ENCODE data around the gene LY6G5C. TPM values are rescaled to one million over a fixed set of nuclear protein-coding genes. Genes with fewer than 3 reads are reported as not detected.
A peak's percentile ranks its signal among the peaks of the same experiment; 100 is the strongest.

Gene LY6G5C
- total and polyA plus RNA-seq, 9 of the 15 experiments (the other 6 are each of a cell fraction or from before 2014, with no cell fraction given) = 0.10 to 0.67 (median 0.46) TPM; not detected in 4

DNA sequence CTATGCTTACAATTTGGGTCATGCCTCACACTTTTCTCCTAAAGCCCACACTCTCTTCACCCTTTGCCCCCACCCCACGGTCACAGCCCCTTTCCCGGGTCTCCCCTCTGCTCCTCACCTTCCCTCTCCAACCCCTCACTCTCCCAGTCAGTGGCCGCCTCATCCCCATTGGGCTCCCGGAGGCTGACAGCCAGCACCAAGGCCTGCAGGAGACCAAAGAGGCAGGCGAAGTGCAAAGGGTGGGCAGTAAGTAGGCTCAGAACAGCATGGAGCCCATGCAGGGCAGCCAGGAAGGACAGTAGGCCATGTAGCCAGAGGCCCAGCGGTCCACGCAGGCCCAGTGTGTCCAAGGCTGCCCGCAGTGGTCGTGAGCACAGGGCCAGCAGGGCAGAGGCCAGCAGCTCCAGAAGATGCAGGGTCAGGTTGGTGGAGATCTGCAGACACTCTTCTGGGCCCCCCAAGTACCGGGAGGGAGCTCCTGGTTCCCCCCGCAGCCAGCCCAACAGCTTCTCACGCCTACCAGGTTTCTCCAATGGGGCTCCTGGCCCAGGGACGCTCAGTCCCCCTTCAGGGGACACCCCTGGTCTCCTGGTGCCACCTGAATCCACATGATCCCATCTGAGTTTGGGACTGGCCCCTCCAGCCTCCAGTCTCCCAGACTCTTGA lies 21.8 kb downstream of the LY6G5C start (continued):
- TF ChIP-seq, protein P1, sequence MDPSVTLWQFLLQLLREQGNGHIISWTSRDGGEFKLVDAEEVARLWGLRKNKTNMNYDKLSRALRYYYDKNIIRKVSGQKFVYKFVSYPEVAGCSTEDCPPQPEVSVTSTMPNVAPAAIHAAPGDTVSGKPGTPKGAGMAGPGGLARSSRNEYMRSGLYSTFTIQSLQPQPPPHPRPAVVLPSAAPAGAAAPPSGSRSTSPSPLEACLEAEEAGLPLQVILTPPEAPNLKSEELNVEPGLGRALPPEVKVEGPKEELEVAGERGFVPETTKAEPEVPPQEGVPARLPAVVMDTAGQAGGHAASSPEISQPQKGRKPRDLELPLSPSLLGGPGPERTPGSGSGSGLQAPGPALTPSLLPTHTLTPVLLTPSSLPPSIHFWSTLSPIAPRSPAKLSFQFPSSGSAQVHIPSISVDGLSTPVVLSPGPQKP (CRISPR knock-in tag; IDR thresholded peaks at IDR 0.05) = no peak
- TF ChIP-seq, protein P2, sequence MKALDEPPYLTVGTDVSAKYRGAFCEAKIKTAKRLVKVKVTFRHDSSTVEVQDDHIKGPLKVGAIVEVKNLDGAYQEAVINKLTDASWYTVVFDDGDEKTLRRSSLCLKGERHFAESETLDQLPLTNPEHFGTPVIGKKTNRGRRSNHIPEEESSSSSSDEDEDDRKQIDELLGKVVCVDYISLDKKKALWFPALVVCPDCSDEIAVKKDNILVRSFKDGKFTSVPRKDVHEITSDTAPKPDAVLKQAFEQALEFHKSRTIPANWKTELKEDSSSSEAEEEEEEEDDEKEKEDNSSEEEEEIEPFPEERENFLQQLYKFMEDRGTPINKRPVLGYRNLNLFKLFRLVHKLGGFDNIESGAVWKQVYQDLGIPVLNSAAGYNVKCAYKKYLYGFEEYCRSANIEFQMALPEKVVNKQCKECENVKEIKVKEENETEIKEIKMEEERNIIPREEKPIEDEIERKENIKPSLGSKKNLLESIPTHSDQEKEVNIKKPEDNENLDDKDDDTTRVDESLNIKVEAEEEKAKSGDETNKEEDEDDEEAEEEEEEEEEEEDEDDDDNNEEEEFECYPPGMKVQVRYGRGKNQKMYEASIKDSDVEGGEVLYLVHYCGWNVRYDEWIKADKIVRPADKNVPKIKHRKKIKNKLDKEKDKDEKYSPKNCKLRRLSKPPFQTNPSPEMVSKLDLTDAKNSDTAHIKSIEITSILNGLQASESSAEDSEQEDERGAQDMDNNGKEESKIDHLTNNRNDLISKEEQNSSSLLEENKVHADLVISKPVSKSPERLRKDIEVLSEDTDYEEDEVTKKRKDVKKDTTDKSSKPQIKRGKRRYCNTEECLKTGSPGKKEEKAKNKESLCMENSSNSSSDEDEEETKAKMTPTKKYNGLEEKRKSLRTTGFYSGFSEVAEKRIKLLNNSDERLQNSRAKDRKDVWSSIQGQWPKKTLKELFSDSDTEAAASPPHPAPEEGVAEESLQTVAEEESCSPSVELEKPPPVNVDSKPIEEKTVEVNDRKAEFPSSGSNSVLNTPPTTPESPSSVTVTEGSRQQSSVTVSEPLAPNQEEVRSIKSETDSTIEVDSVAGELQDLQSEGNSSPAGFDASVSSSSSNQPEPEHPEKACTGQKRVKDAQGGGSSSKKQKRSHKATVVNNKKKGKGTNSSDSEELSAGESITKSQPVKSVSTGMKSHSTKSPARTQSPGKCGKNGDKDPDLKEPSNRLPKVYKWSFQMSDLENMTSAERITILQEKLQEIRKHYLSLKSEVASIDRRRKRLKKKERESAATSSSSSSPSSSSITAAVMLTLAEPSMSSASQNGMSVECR (CRISPR knock-in tag; IDR thresholded peaks at IDR 0.05) = peak; percentile 21; the same call in 1 of the 2 replicates
- no peak for TF ChIP-seq EZH2 (IDR thresholded peaks at IDR 0.05; ENCODE audit: borderline replicate concordance, low read depth, low read length)
- TF ChIP-seq, protein P3, sequence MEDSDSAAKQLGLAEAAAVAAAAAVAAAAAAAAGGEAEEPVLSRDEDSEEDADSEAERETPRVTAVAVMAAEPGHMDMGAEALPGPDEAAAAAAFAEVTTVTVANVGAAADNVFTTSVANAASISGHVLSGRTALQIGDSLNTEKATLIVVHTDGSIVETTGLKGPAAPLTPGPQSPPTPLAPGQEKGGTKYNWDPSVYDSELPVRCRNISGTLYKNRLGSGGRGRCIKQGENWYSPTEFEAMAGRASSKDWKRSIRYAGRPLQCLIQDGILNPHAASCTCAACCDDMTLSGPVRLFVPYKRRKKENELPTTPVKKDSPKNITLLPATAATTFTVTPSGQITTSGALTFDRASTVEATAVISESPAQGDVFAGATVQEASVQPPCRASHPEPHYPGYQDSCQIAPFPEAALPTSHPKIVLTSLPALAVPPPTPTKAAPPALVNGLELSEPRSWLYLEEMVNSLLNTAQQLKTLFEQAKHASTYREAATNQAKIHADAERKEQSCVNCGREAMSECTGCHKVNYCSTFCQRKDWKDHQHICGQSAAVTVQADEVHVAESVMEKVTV (CRISPR knock-in tag; IDR thresholded peaks at IDR 0.05) = no peak
- no peak for TF ChIP-seq STAT5B (CRISPR knock-in tag; IDR thresholded peaks at IDR 0.05)
- peak in 1 of 2 experiments; percentile 26; a peak in 1 of 4 replicates for TF ChIP-seq MAZ (CRISPR knock-in tag; conservative IDR thresholded peaks at IDR 0.05 in 1 of 2, IDR thresholded peaks at IDR 0.05 in 1 of 2)
- TF ChIP-seq, protein P4, sequence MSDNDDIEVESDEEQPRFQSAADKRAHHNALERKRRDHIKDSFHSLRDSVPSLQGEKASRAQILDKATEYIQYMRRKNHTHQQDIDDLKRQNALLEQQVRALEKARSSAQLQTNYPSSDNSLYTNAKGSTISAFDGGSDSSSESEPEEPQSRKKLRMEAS (CRISPR knock-in tag; IDR thresholded peaks at IDR 0.05) = no peak; the same call in 1 of the 2 replicates
- no peak for TF ChIP-seq MTA2 (IDR thresholded peaks at IDR 0.05; ENCODE audit: low read depth)
- TF ChIP-seq PCBP2 (IDR thresholded peaks at IDR 0.05; ENCODE audit: low read depth, low read length, poor library complexity, severe bottlenecking) = no peak
- TF ChIP-seq ZNF121 (CRISPR knock-in tag; conservative IDR thresholded peaks at IDR 0.05) = no peak
- no peak for TF ChIP-seq NCOA6 (IDR thresholded peaks at IDR 0.05)
- TF ChIP-seq ZSCAN29 (IDR thresholded peaks at IDR 0.05) = no peak
- no peak for TF ChIP-seq ZBTB7A (IDR thresholded peaks at IDR 0.05; ENCODE audit: borderline replicate concordance, control insufficient read depth, low read depth, low read length)
- TF ChIP-seq, protein P5, sequence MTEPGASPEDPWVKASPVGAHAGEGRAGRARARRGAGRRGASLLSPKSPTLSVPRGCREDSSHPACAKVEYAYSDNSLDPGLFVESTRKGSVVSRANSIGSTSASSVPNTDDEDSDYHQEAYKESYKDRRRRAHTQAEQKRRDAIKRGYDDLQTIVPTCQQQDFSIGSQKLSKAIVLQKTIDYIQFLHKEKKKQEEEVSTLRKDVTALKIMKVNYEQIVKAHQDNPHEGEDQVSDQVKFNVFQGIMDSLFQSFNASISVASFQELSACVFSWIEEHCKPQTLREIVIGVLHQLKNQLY (CRISPR knock-in tag; conservative IDR thresholded peaks at IDR 0.05) = 0 out of 4 replicates have a peak, but pooled peaks of 1 of the 2 experiments have one; percentile 18
- no peak for TF ChIP-seq FUS (optimal IDR thresholded peaks at IDR 0.05; ENCODE audit: low read depth, low read length)
- TF ChIP-seq DMBX1 (CRISPR knock-in tag; IDR thresholded peaks at IDR 0.05; ENCODE audit: borderline replicate concordance) = no peak
- TF ChIP-seq POLR2H (tag; IDR thresholded peaks at IDR 0.05; ENCODE audit: low read depth) = no peak
